Measurements from ENCODE around the gene UBAC1. TPM values are rescaled to one million over a fixed set of nuclear protein-coding genes. Genes with fewer than 3 reads are reported as not detected.

The UBAC1 gene
- total RNA-seq, 2 donors from 2014 or later = 37.9 to 39.3 TPM

- DNase-seq (ENCODE audit: low spot score) (no peak), ATAC-seq (ENCODE audit: insufficient number of reproducible peaks, low FRiP score, low read depth) (no peak)
- H3K27me3 ChIP-seq (replicated peaks; ENCODE audit: insufficient read depth) = peaks cover 4% of the 10 kb centered on the region
- no peaks in the 10 kb centered on the region for H3K9me3 ChIP-seq
- H3K27ac ChIP-seq = no peak overlapping the region
- no peak overlapping the region for H3K4me3 ChIP-seq
- peaks cover 0 to 9% of the 10 kb centered on the region in 2 donors for H3K4me1 ChIP-seq (ENCODE audit: control insufficient read depth in 1 of 2, low read depth in 2 of 2)
- no peak for TF ChIP-seq CTCF (IDR thresholded peaks at IDR 0.05)
- H3K36me3 ChIP-seq = no peaks in the 10 kb centered on the region
These were observed 19.9 kb upstream of the UBAC1 start for GRCh38 chr9:135980926-135981630.

GRCh38 chr9:135979547-135980166 is 18.5 kb upstream of the UBAC1 start:
- no peak for ATAC-seq (ENCODE audit: insufficient number of reproducible peaks, low FRiP score, low read depth)
- H3K9me3 ChIP-seq = no peaks in the 10 kb centered on the region
- peaks cover 4% of the 10 kb centered on the region for H3K27me3 ChIP-seq (replicated peaks; ENCODE audit: insufficient read depth)
- DNase-seq (ENCODE audit: low spot score) = no peak
- no peaks in the 10 kb centered on the region for H3K36me3 ChIP-seq
- no peak overlapping the region for H3K27ac ChIP-seq
- peaks cover 0 to 9% of the 10 kb centered on the region in 2 donors for H3K4me1 ChIP-seq (ENCODE audit: control insufficient read depth in 1 of 2, low read depth in 2 of 2)
- H3K4me3 ChIP-seq = no peak overlapping the region
- no peak for TF ChIP-seq CTCF (IDR thresholded peaks at IDR 0.05)

- no peak for DNase-seq (ENCODE audit: low spot score)
- H3K27me3 ChIP-seq (replicated peaks; ENCODE audit: insufficient read depth) = peaks cover 4% of the 10 kb centered on the region
These were observed 17.7 kb upstream of the UBAC1 start for GRCh38 chr9:135978642-135979546.

GRCh38 chr9:135976944-135977343 is 15.8 kb upstream of the UBAC1 start:
- TF ChIP-seq CTCF (IDR thresholded peaks at IDR 0.05) = no peak
- Histone ChIP-seq H3K4me3 (no peak overlapping the region), H3K9me3 (no peaks in the 10 kb centered on the region), H3K27me3 (replicated peaks; ENCODE audit: insufficient read depth) (peaks cover 4% of the 10 kb centered on the region), H3K36me3 (no peaks in the 10 kb centered on the region), H3K27ac (no peak overlapping the region), H3K4me1 (ENCODE audit: control insufficient read depth in 1 of 2, low read depth in 2 of 2) (peaks cover 0 to 9% of the 10 kb centered on the region in 2 donors)
- DNase-seq (ENCODE audit: low spot score) = no peak
- no peak for ATAC-seq (ENCODE audit: insufficient number of reproducible peaks, low FRiP score, low read depth)

More at GRCh38 chr9:135978642-135979546, 17.7 kb upstream of the UBAC1 start:
- H3K27ac ChIP-seq = no peak overlapping the region
- TF ChIP-seq CTCF (IDR thresholded peaks at IDR 0.05) = no peak
- H3K9me3 ChIP-seq = no peaks in the 10 kb centered on the region
- H3K4me3 ChIP-seq = no peak overlapping the region
- no peak for ATAC-seq (ENCODE audit: insufficient number of reproducible peaks, low FRiP score, low read depth)
- no peaks in the 10 kb centered on the region for H3K36me3 ChIP-seq
- H3K4me1 ChIP-seq (ENCODE audit: control insufficient read depth in 1 of 2, low read depth in 2 of 2) = peaks cover 0 to 9% of the 10 kb centered on the region in 2 donors

- H3K4me3 ChIP-seq = no peak overlapping the region
- no peak overlapping the region for H3K27ac ChIP-seq
- ATAC-seq (ENCODE audit: insufficient number of reproducible peaks, low FRiP score, low read depth) (no peak), DNase-seq (ENCODE audit: low spot score) (no peak)
- no peak for TF ChIP-seq CTCF (IDR thresholded peaks at IDR 0.05)
- no peaks in the 10 kb centered on the region for H3K36me3 ChIP-seq
- H3K27me3 ChIP-seq (replicated peaks; ENCODE audit: insufficient read depth) = peaks cover 4% of the 10 kb centered on the region
- H3K9me3 ChIP-seq = no peaks in the 10 kb centered on the region
- peaks cover 0 to 9% of the 10 kb centered on the region in 2 donors for H3K4me1 ChIP-seq (ENCODE audit: control insufficient read depth in 1 of 2, low read depth in 2 of 2)
These were observed 15.4 kb upstream of the UBAC1 start for GRCh38 chr9:135976531-135976930.

All from thoracic aorta (tissue), 2 donors.